Mesendoderm (in vitro differentiated cells): ENCODE data around the gene DPP7.

Source experiments
- DNase-seq: peaks from one replicate; pipeline ENCODE4 v3.0.0; 2013
- H2AK5ac ChIP-seq: 2 replicates; pipeline ENCODE4 v1.6.1; 2013; ENCODE audit warnings: low read length, inconsistent platforms
- H2BK120ac ChIP-seq: 2 replicates; pipeline ENCODE4 v1.6.1; 2013; ENCODE audit warnings: low read depth, mild to moderate bottlenecking, low read length, moderate library complexity, mixed read lengths
- H2BK15ac ChIP-seq: replicated peaks from 2 replicates; pipeline ENCODE4 v1.6.1; 2013; ENCODE audit warnings: low read depth, mild to moderate bottlenecking, moderate library complexity
- H2BK5ac ChIP-seq: 2 replicates; pipeline ENCODE4 v1.6.1; 2013; ENCODE audit warnings: low read length, inconsistent platforms
- H3K18ac ChIP-seq: 2 replicates; pipeline ENCODE4 v1.6.1; 2013; ENCODE audit warnings: mild to moderate bottlenecking, low read length, mixed read lengths
- H3K23ac ChIP-seq: one replicate; pipeline ENCODE4 v1.6.1; 2013; ENCODE audit warnings: low read length
- H3K27ac ChIP-seq: 2 replicates; pipeline ENCODE4 v1.5.1; 2013; ENCODE audit warnings: low read depth, mild to moderate bottlenecking, inconsistent platforms, low read length, moderate library complexity
- H3K27me3 ChIP-seq: 2 replicates; pipeline ENCODE4 v1.6.1; 2013; ENCODE audit warnings: low read length, control low read depth, mild to moderate bottlenecking, inconsistent platforms; ENCODE audit not compliant: insufficient read depth, poor library complexity
- H3K36me3 ChIP-seq: 2 replicates; pipeline ENCODE4 v1.6.1; 2013; ENCODE audit warnings: low read length, inconsistent platforms; ENCODE audit not compliant: control insufficient read depth, insufficient read depth
- H3K4ac ChIP-seq: one replicate; pipeline ENCODE4 v1.6.1; 2013; ENCODE audit warnings: low read depth, mild to moderate bottlenecking, low read length, moderate library complexity
- H3K4me1 ChIP-seq: 2 replicates; pipeline ENCODE4 v1.6.1; 2013; ENCODE audit warnings: low read depth, low read length, inconsistent platforms; ENCODE audit not compliant: control insufficient read depth
- H3K4me2 ChIP-seq: 2 replicates; pipeline ENCODE4 v1.6.1; 2013; ENCODE audit warnings: low read length
- H3K4me3 ChIP-seq: 2 replicates; pipeline ENCODE4 v1.5.1; 2013; ENCODE audit warnings: mild to moderate bottlenecking, low read length
- H3K56ac ChIP-seq: one replicate; pipeline ENCODE4 v1.6.1; 2013; ENCODE audit warnings: low read length
- H3K79me1 ChIP-seq: 2 replicates; pipeline ENCODE4 v1.6.1; 2013; ENCODE audit warnings: low read length, inconsistent platforms
- H3K79me2 ChIP-seq: 2 replicates; pipeline ENCODE4 v1.6.1; 2013; ENCODE audit warnings: mild to moderate bottlenecking, low read length; ENCODE audit not compliant: control insufficient read depth, insufficient read depth
- H3K9ac ChIP-seq: 2 replicates; pipeline ENCODE4 v1.6.1; 2013; ENCODE audit warnings: low read length, inconsistent platforms
- H4K5ac ChIP-seq: one replicate; pipeline ENCODE4 v1.6.1; 2013; ENCODE audit warnings: low read length
- H4K8ac ChIP-seq: one replicate; pipeline ENCODE4 v1.6.1; 2013; ENCODE audit warnings: low read depth, mild to moderate bottlenecking, control low read depth, low read length, moderate library complexity
- WGBS: extraction: QIAGEN DNeasy Blood & Tissue Kit; methylation state at CpG from one replicate; pipeline ENCODE4 v1.1.7; 2013; ENCODE audit warnings: low lambda C conversion rate, missing lambda C conversion rate; ENCODE audit not compliant: insufficient coverage; ENCODE audit errors: extremely low coverage; 5-methylcytosine and 5-hydroxymethylcytosine counted together

The DPP7 gene

GRCh38 chr9:137083394-137084004, 31.0 kb downstream of the DPP7 start:
- peaks cover 2% of the 10 kb centered on the region for H3K4me1 ChIP-seq
- no peak overlapping the region for H4K5ac ChIP-seq
- no peaks in the 10 kb centered on the region for H3K36me3 ChIP-seq
- no peaks in the 10 kb centered on the region for H3K79me1 ChIP-seq
- WGBS, result no CpG with 5 or more reads among the region's 12 CpGs
- H3K4me2 ChIP-seq, result no peak overlapping the region
- H2AK5ac ChIP-seq, result no peak overlapping the region
- peak overlapping the region; percentile 25 for H3K56ac ChIP-seq
- H3K23ac ChIP-seq, result peak overlapping the region; percentile 66
- H2BK120ac ChIP-seq, result no peak overlapping the region
- peak; percentile 72 for DNase-seq
- no peak overlapping the region for H2BK15ac ChIP-seq
- H3K27ac ChIP-seq, result no peak overlapping the region
- no peak overlapping the region for H3K9ac ChIP-seq
- H3K4ac ChIP-seq, result no peak overlapping the region
- H3K18ac ChIP-seq, result no peak overlapping the region
- H4K8ac ChIP-seq, result no peak overlapping the region
- H2BK5ac ChIP-seq, result no peak overlapping the region
- H3K4me3 ChIP-seq, result no peak overlapping the region
- no peaks in the 10 kb centered on the region for H3K79me2 ChIP-seq
- H3K27me3 ChIP-seq, result peaks cover 4% of the 10 kb centered on the region

- H3K9ac ChIP-seq, result no peak overlapping the region
- no CpG with 5 or more reads among the region's 8 CpGs for WGBS
- H3K27ac ChIP-seq, result no peak overlapping the region
- H2AK5ac ChIP-seq, result no peak overlapping the region
- H4K5ac ChIP-seq, result no peak overlapping the region
- H3K4me3 ChIP-seq, result no peak overlapping the region
- no peak overlapping the region for H2BK15ac ChIP-seq
- H2BK5ac ChIP-seq, result no peak overlapping the region
- no peak overlapping the region for H4K8ac ChIP-seq
- DNase-seq, result no peak
- no peak overlapping the region for H2BK120ac ChIP-seq
- H3K4me1 ChIP-seq, result peaks cover under 1% of the 10 kb centered on the region
- H3K56ac ChIP-seq, result no peak overlapping the region
- no peaks in the 10 kb centered on the region for H3K79me1 ChIP-seq
- H3K79me2 ChIP-seq, result no peaks in the 10 kb centered on the region
- peaks cover 7% of the 10 kb centered on the region for H3K27me3 ChIP-seq
- no peak overlapping the region for H3K4ac ChIP-seq
- H3K23ac ChIP-seq, result no peak overlapping the region
- H3K36me3 ChIP-seq, result no peaks in the 10 kb centered on the region
- no peak overlapping the region for H3K4me2 ChIP-seq
- H3K18ac ChIP-seq, result no peak overlapping the region
Measured at GRCh38 chr9:137082925-137083290, 31.6 kb downstream of the DPP7 start.

GRCh38 chr9:137082222-137082924, 32.2 kb downstream of the DPP7 start:
- peaks cover 9% of the 10 kb centered on the region for H3K27me3 ChIP-seq
- H2BK5ac ChIP-seq, result no peak overlapping the region
- H4K8ac ChIP-seq, result no peak overlapping the region
- no peak overlapping the region for H3K4me2 ChIP-seq
- no CpG with 5 or more reads among the region's 16 CpGs for WGBS
- no peaks in the 10 kb centered on the region for H3K79me2 ChIP-seq
- H2BK120ac ChIP-seq, result no peak overlapping the region
- no peak overlapping the region for H2AK5ac ChIP-seq
- H3K4me3 ChIP-seq, result no peak overlapping the region
- H3K27ac ChIP-seq, result no peak overlapping the region
- DNase-seq, result no peak
- H2BK15ac ChIP-seq, result no peak overlapping the region
- no peak overlapping the region for H3K18ac ChIP-seq
- no peaks in the 10 kb centered on the region for H3K4me1 ChIP-seq
- H4K5ac ChIP-seq, result no peak overlapping the region
- no peak overlapping the region for H3K56ac ChIP-seq
- H3K36me3 ChIP-seq, result no peaks in the 10 kb centered on the region
- H3K4ac ChIP-seq, result no peak overlapping the region
- H3K79me1 ChIP-seq, result no peaks in the 10 kb centered on the region
- H3K23ac ChIP-seq, result no peak overlapping the region
- no peak overlapping the region for H3K9ac ChIP-seq

GRCh38 chr9:137080260-137081122, 34.0 kb downstream of the DPP7 start:
- H3K4me1 ChIP-seq, result no peaks in the 10 kb centered on the region
- no peak overlapping the region for H3K4ac ChIP-seq
- no peak overlapping the region for H3K56ac ChIP-seq
- H3K27me3 ChIP-seq, result peaks cover 9% of the 10 kb centered on the region
- H3K18ac ChIP-seq, result no peak overlapping the region
- no peak overlapping the region for H2BK5ac ChIP-seq
- WGBS, result no CpG with 5 or more reads among the region's 24 CpGs
- H4K8ac ChIP-seq, result no peak overlapping the region
- H2BK120ac ChIP-seq, result no peak overlapping the region
- H3K4me2 ChIP-seq, result no peak overlapping the region
- H3K36me3 ChIP-seq, result no peaks in the 10 kb centered on the region
- H3K4me3 ChIP-seq, result no peak overlapping the region
- no peak overlapping the region for H3K27ac ChIP-seq
- no peak overlapping the region for H2BK15ac ChIP-seq
- no peak overlapping the region for H2AK5ac ChIP-seq
- no peak overlapping the region for H3K9ac ChIP-seq
- H3K79me2 ChIP-seq, result no peaks in the 10 kb centered on the region
- H4K5ac ChIP-seq, result no peak overlapping the region
- no peak overlapping the region for H3K23ac ChIP-seq
- H3K79me1 ChIP-seq, result no peaks in the 10 kb centered on the region
- no peak for DNase-seq

- no peak overlapping the region for H2BK15ac ChIP-seq
- peaks cover 9% of the 10 kb centered on the region for H3K27me3 ChIP-seq
- no peak overlapping the region for H3K9ac ChIP-seq
Measured at GRCh38 chr9:137079401-137079787, 35.1 kb downstream of the DPP7 start.

More at GRCh38 chr9:137079401-137079787, 35.1 kb downstream of the DPP7 start:
- Histone ChIP-seq H2BK5ac (no peak overlapping the region), H3K4me1 (no peaks in the 10 kb centered on the region), H3K79me2 (no peaks in the 10 kb centered on the region), H3K4me2 (no peak overlapping the region), H3K79me1 (no peaks in the 10 kb centered on the region), H3K23ac (no peak overlapping the region), H2BK120ac (no peak overlapping the region), H3K4ac (no peak overlapping the region), H4K8ac (no peak overlapping the region), H2AK5ac (no peak overlapping the region), H3K18ac (no peak overlapping the region), H4K5ac (no peak overlapping the region), H3K36me3 (no peaks in the 10 kb centered on the region), H3K27ac (no peak overlapping the region), H3K56ac (no peak overlapping the region), H3K4me3 (no peak overlapping the region)
- no peak for DNase-seq
- no CpG with 5 or more reads among the region's 13 CpGs for WGBS
